ENCODE measurements around the gene LSP1.

The LSP1 gene

DNA sequence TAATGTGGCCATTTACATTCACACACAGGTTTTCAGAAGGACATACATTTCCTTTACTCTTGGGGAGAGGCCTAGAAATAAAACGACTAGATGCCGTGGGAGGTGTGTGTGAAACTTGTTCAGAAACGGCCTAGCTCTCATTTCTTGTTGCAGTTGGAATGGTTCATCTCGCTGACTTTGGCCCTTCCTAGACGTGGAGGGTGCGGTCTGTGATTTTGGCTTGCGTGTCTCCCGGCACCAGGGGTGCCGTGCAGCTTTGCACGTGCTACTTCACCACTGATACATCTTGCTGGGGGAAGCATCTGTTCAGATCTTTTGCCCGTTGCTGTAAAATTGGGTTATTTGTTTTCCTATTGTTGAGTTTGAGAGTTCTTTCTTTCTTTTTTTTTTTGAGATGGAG lies 41.9 kb downstream of the LSP1 start:
- Histone ChIP-seq H2AK5ac (ENCODE audit: low read length) (no peak overlapping the region), H2BK12ac (ENCODE audit: low read length) (no peak overlapping the region), H4K8ac (ENCODE audit: low read depth, low read length) (no peak overlapping the region), H3K14ac (ENCODE audit: low read length) (no peak overlapping the region), H3K79me1 (ENCODE audit: low read length) (no peaks in the 10 kb centered on the region), H4K12ac (ENCODE audit: low read depth, low read length) (no peak overlapping the region), H3K4me1 (ENCODE audit: control insufficient read depth in 1 of 2, insufficient read depth in 2 of 2, low read length in 2 of 2) (no peaks in the 10 kb centered on the region), H2AFZ (ENCODE audit: insufficient read depth, low read length, poor library complexity) (no peak overlapping the region), H3K18ac (ENCODE audit: low read length) (no peak overlapping the region), H4K91ac (ENCODE audit: low read depth, low read length) (no peak overlapping the region), H3K36me3 (ENCODE audit: control insufficient read depth in 1 of 2, insufficient read depth in 2 of 2, low read length in 2 of 2) (no peaks in the 10 kb centered on the region), H3K27me3 (ENCODE audit: insufficient read depth, low read length) (no peaks in the 10 kb centered on the region), H2BK5ac (ENCODE audit: low read depth, low read length, poor library complexity) (no peak overlapping the region), H3K9me3 (ENCODE audit: insufficient read depth, low read depth, low read length) (peaks cover 3% of the 10 kb centered on the region), H3K4me2 (ENCODE audit: low read length) (no peak overlapping the region), H3K79me2 (ENCODE audit: control insufficient read depth, insufficient read depth, low read length, poor library complexity) (no peaks in the 10 kb centered on the region), H3K4me3 (ENCODE audit: low read depth, low read length) (no peak overlapping the region), H3K27ac (ENCODE audit: low read depth, low read length) (no peak overlapping the region), H3K23ac (ENCODE audit: low read length) (no peak overlapping the region), H2BK120ac (ENCODE audit: insufficient read depth, low read length, poor library complexity) (no peak overlapping the region), H3K4ac (ENCODE audit: low read depth, low read length) (no peak overlapping the region), H3K9ac (ENCODE audit: low read length) (no peak overlapping the region)
- no CpG with 5 or more reads among the region's 11 CpGs for WGBS (ENCODE audit: extremely low coverage, insufficient coverage, insufficient read length)
- DNase-seq = no peak

DNA sequence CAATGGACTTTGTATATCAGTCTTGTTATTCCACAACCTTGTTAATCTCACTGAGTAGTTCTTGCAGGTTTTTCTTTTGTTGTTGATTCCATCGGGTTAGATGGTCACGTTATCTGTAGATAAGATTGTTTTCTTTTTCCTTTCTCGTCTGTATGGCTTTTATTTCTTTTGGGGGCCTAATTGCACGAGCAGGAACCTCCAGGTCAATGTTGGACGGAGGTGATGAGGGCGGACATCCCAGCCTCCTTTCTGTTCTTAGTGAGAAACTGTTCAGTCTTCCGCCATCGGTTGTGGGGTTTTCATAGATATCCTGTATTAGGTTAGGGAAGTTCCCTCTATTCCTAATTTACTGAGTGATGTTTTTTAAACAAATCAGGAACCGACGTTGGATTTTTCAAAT lies 43.6 kb downstream of the LSP1 start:
- H2AFZ ChIP-seq (ENCODE audit: insufficient read depth, low read length, poor library complexity) = no peak overlapping the region
- no CpG with 5 or more reads among the region's 10 CpGs for WGBS (ENCODE audit: extremely low coverage, insufficient coverage, insufficient read length)
- no peak overlapping the region for H3K9ac ChIP-seq (ENCODE audit: low read length)
- H3K27me3 ChIP-seq (ENCODE audit: insufficient read depth, low read length) = no peaks in the 10 kb centered on the region
- H3K9me3 ChIP-seq (ENCODE audit: insufficient read depth, low read depth, low read length) = peaks cover under 1% of the 10 kb centered on the region
- no peak for DNase-seq
- no peak overlapping the region for H4K12ac ChIP-seq (ENCODE audit: low read depth, low read length)
- no peak overlapping the region for H2BK120ac ChIP-seq (ENCODE audit: insufficient read depth, low read length, poor library complexity)
- no peak overlapping the region for H2AK5ac ChIP-seq (ENCODE audit: low read length)
- no peak overlapping the region for H3K27ac ChIP-seq (ENCODE audit: low read depth, low read length)
- no peak overlapping the region for H4K91ac ChIP-seq (ENCODE audit: low read depth, low read length)
- H2BK12ac ChIP-seq (ENCODE audit: low read length) = no peak overlapping the region
- no peaks in the 10 kb centered on the region for H3K79me1 ChIP-seq (ENCODE audit: low read length)
- no peak overlapping the region for H3K4me2 ChIP-seq (ENCODE audit: low read length)
- no peak overlapping the region for H3K18ac ChIP-seq (ENCODE audit: low read length)
- no peaks in the 10 kb centered on the region for H3K79me2 ChIP-seq (ENCODE audit: control insufficient read depth, insufficient read depth, low read length, poor library complexity)
- H3K36me3 ChIP-seq (ENCODE audit: control insufficient read depth in 1 of 2, insufficient read depth in 2 of 2, low read length in 2 of 2) = no peaks in the 10 kb centered on the region
- H3K14ac ChIP-seq (ENCODE audit: low read length) = no peak overlapping the region
- no peak overlapping the region for H3K4me3 ChIP-seq (ENCODE audit: low read depth, low read length)
- H3K4me1 ChIP-seq (ENCODE audit: control insufficient read depth in 1 of 2, insufficient read depth in 2 of 2, low read length in 2 of 2) = no peaks in the 10 kb centered on the region
- no peak overlapping the region for H3K23ac ChIP-seq (ENCODE audit: low read length)
- H2BK5ac ChIP-seq (ENCODE audit: low read depth, low read length, poor library complexity) = no peak overlapping the region
- H3K4ac ChIP-seq (ENCODE audit: low read depth, low read length) = no peak overlapping the region
- H4K8ac ChIP-seq (ENCODE audit: low read depth, low read length) = no peak overlapping the region

DNA sequence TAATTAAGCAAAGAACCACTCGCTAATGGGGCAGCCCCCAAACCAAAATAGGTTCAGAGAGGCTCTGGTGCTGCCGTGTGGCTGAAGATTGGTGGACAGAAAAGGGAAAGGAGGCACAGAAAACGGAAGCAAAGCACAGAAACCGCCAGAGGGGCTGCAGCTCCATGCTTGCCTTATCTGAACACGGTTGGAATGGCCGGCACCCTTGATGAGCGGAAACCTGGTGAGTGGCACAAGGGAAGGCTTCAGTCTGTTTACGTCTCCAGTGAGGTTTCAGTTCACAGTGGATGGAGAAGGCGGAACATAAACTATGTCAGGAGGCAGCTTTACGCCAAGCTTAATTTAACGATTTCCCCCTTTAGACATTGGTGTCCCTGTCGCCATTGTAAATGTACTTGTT lies 44.0 kb downstream of the LSP1 start:
- Histone ChIP-seq H3K79me1 (ENCODE audit: low read length) (no peaks in the 10 kb centered on the region), H4K8ac (ENCODE audit: low read depth, low read length) (no peak overlapping the region), H3K23ac (ENCODE audit: low read length) (no peak overlapping the region), H3K4me2 (ENCODE audit: low read length) (no peak overlapping the region), H3K9me3 (ENCODE audit: insufficient read depth, low read depth, low read length) (no peaks in the 10 kb centered on the region), H3K4me3 (ENCODE audit: low read depth, low read length) (no peak overlapping the region), H3K14ac (ENCODE audit: low read length) (no peak overlapping the region), H2BK12ac (ENCODE audit: low read length) (no peak overlapping the region), H3K79me2 (ENCODE audit: control insufficient read depth, insufficient read depth, low read length, poor library complexity) (no peaks in the 10 kb centered on the region), H2AFZ (ENCODE audit: insufficient read depth, low read length, poor library complexity) (no peak overlapping the region), H3K18ac (ENCODE audit: low read length) (no peak overlapping the region), H3K27ac (ENCODE audit: low read depth, low read length) (no peak overlapping the region), H3K36me3 (ENCODE audit: control insufficient read depth in 1 of 2, insufficient read depth in 2 of 2, low read length in 2 of 2) (no peaks in the 10 kb centered on the region), H2BK5ac (ENCODE audit: low read depth, low read length, poor library complexity) (no peak overlapping the region), H4K91ac (ENCODE audit: low read depth, low read length) (no peak overlapping the region), H3K27me3 (ENCODE audit: insufficient read depth, low read length) (no peaks in the 10 kb centered on the region), H2BK120ac (ENCODE audit: insufficient read depth, low read length, poor library complexity) (no peak overlapping the region), H2AK5ac (ENCODE audit: low read length) (no peak overlapping the region), H3K9ac (ENCODE audit: low read length) (no peak overlapping the region), H4K12ac (ENCODE audit: low read depth, low read length) (no peak overlapping the region), H3K4ac (ENCODE audit: low read depth, low read length) (no peak overlapping the region), H3K4me1 (ENCODE audit: control insufficient read depth in 1 of 2, insufficient read depth in 2 of 2, low read length in 2 of 2) (no peaks in the 10 kb centered on the region)
- peak; percentile 46 to 74 for DNase-seq
- WGBS (ENCODE audit: extremely low coverage, insufficient coverage, insufficient read length) = no CpG with 5 or more reads among the region's 12 CpGs

DNA sequence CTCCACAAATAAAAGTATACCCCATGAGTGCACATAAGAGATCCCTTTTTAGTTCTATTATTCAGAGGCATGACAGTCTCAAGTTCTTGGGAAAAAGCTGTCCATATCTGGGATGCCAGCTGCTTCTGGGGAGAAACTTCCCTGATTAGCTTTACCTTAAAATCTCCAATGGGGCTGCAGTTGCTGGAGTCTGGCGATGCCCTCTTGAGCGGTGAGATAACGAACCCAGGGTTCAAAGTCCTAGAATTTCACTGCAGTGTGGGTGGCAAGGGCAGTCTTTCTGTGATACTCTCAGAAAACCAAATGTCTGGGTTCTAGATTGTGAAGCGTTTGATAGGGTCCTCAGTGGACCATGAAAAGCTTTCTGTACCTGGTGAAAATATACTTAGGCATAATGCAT lies 46.2 kb downstream of the LSP1 start:
- no peak for DNase-seq
- Histone ChIP-seq H2BK12ac (ENCODE audit: low read length) (no peak overlapping the region), H3K4me3 (ENCODE audit: low read depth, low read length) (no peak overlapping the region), H3K4me1 (ENCODE audit: control insufficient read depth in 1 of 2, insufficient read depth in 2 of 2, low read length in 2 of 2) (no peaks in the 10 kb centered on the region), H3K9me3 (ENCODE audit: insufficient read depth, low read depth, low read length) (no peaks in the 10 kb centered on the region), H3K4ac (ENCODE audit: low read depth, low read length) (no peak overlapping the region), H3K4me2 (ENCODE audit: low read length) (no peak overlapping the region), H3K27ac (ENCODE audit: low read depth, low read length) (no peak overlapping the region), H2AK5ac (ENCODE audit: low read length) (no peak overlapping the region), H4K12ac (ENCODE audit: low read depth, low read length) (no peak overlapping the region), H3K18ac (ENCODE audit: low read length) (no peak overlapping the region), H3K14ac (ENCODE audit: low read length) (no peak overlapping the region), H3K9ac (ENCODE audit: low read length) (no peak overlapping the region), H4K91ac (ENCODE audit: low read depth, low read length) (no peak overlapping the region), H3K23ac (ENCODE audit: low read length) (no peak overlapping the region), H2BK120ac (ENCODE audit: insufficient read depth, low read length, poor library complexity) (no peak overlapping the region), H3K27me3 (ENCODE audit: insufficient read depth, low read length) (no peaks in the 10 kb centered on the region), H3K79me1 (ENCODE audit: low read length) (no peaks in the 10 kb centered on the region), H2AFZ (ENCODE audit: insufficient read depth, low read length, poor library complexity) (no peak overlapping the region), H4K8ac (ENCODE audit: low read depth, low read length) (no peak overlapping the region), H2BK5ac (ENCODE audit: low read depth, low read length, poor library complexity) (no peak overlapping the region), H3K36me3 (ENCODE audit: control insufficient read depth in 1 of 2, insufficient read depth in 2 of 2, low read length in 2 of 2) (no peaks in the 10 kb centered on the region), H3K79me2 (ENCODE audit: control insufficient read depth, insufficient read depth, low read length, poor library complexity) (no peaks in the 10 kb centered on the region)
- no CpG with 5 or more reads among the region's 4 CpGs for WGBS (ENCODE audit: extremely low coverage, insufficient coverage, insufficient read length)
